DND-41 (cell line): ENCODE data around the gene PML.
"Not testable (repeated sequence)": the region's sequence is repeated elsewhere in the genome, so short reads cannot be mapped to it uniquely, and the experiment has no call there.

ENCODE experiments used
- ATAC-seq: fragments of 200-7000 bp; cut with Tn5 transposase; 3 replicates; pipeline ENCODE4 v1.9.1; 2021; ENCODE audit warnings: low read depth; ENCODE audit not compliant: insufficient read depth
- DNase-seq: peaks from one replicate; pipeline ENCODE4 v3.0.0-alpha.2; 2020
- H2AFZ ChIP-seq: 2 replicates; pipeline ENCODE4 v1.6.0; 2012; ENCODE audit warnings: low read depth, low read length
- H3K27ac ChIP-seq: 2 replicates; pipeline ENCODE4 v1.5.1; 2012; ENCODE audit warnings: low read length, inconsistent platforms
- H3K27me3 ChIP-seq: fragments of 200-600 bp; sonication (generic); 2 replicates; pipeline ENCODE4 v1.6.0; 2012; ENCODE audit warnings: low read length, mild to moderate bottlenecking, inconsistent platforms; ENCODE audit not compliant: insufficient read depth, poor library complexity
- H3K36me3 ChIP-seq: 2 replicates; pipeline ENCODE4 v1.5.1; 2012; ENCODE audit warnings: low read length, inconsistent platforms; ENCODE audit not compliant: insufficient read depth
- H3K4me1 ChIP-seq: 2 replicates; pipeline ENCODE4 v1.5.1; 2012; ENCODE audit warnings: mild to moderate bottlenecking, low read length; ENCODE audit not compliant: insufficient read depth
- H3K4me2 ChIP-seq: 2 replicates; pipeline ENCODE4 v1.6.0; 2012; ENCODE audit warnings: mild to moderate bottlenecking, moderate library complexity, low read length, inconsistent platforms; ENCODE audit not compliant: insufficient read depth
- H3K4me3 ChIP-seq, 2 experiments: fragments of 200-600 bp in 1 of 2; shearing (Covaris generic) in 1 of 2; 2 replicates each; pipeline ENCODE4 v1.5.1; 2012 to 2016; ENCODE audit warnings: inconsistent platforms in 2 of 2, low read length in 2 of 2, mild to moderate bottlenecking in 2 of 2, low read depth in 1 of 2, moderate library complexity in 1 of 2
- H3K79me2 ChIP-seq: 2 replicates; pipeline ENCODE4 v1.6.0; 2012; ENCODE audit warnings: low read length, inconsistent platforms; ENCODE audit not compliant: insufficient read depth
- H3K9ac ChIP-seq: 2 replicates; pipeline ENCODE4 v1.6.0; 2012; ENCODE audit warnings: low read depth, mild to moderate bottlenecking, inconsistent platforms, low read length, moderate library complexity
- H3K9me3 ChIP-seq: 2 replicates; pipeline ENCODE4 v1.5.1; 2012; ENCODE audit warnings: low read length, moderate library complexity, mild to moderate bottlenecking, inconsistent platforms; ENCODE audit not compliant: insufficient read depth, severe bottlenecking
- H4K20me1 ChIP-seq: 2 replicates; pipeline ENCODE4 v1.6.0; 2012; ENCODE audit warnings: low read length; ENCODE audit not compliant: insufficient read depth

PML gene

GRCh38 chr15:74094567-74094966 is 100.1 kb downstream of the PML start:
- H3K9ac ChIP-seq, H2AFZ ChIP-seq, H3K4me2 ChIP-seq, H3K79me2 ChIP-seq, DNase-seq, H3K27ac ChIP-seq, H3K36me3 ChIP-seq, ATAC-seq, H3K4me3 ChIP-seq, H3K27me3 ChIP-seq, H3K4me1 ChIP-seq, H4K20me1 ChIP-seq, H3K9me3 ChIP-seq: not testable (repeated sequence)

GRCh38 chr15:74095610-74096009 is 101.1 kb downstream of the PML start:
- not testable (repeated sequence) for H3K36me3 ChIP-seq, H3K27ac ChIP-seq, H3K9me3 ChIP-seq, H3K4me2 ChIP-seq, H3K9ac ChIP-seq, H3K4me1 ChIP-seq, H3K79me2 ChIP-seq, ATAC-seq, DNase-seq, H3K4me3 ChIP-seq, H3K27me3 ChIP-seq, H4K20me1 ChIP-seq, H2AFZ ChIP-seq

GRCh38 chr15:74096753-74097474 is 102.4 kb downstream of the PML start:
- ATAC-seq, H3K27ac ChIP-seq, H3K36me3 ChIP-seq, H3K4me1 ChIP-seq, H3K4me3 ChIP-seq, H2AFZ ChIP-seq, H3K9me3 ChIP-seq, H3K9ac ChIP-seq, H3K4me2 ChIP-seq, H4K20me1 ChIP-seq, DNase-seq, H3K27me3 ChIP-seq, H3K79me2 ChIP-seq: not testable (repeated sequence)
